HepG2 (cell line): ENCODE results near the gene CAMTA1.

Experiments
- CEBPB ChIP-seq: IDR thresholded peaks from 2 replicates; pipeline ENCODE4 v1.6.1; 2011; ENCODE audit warnings: low read depth, low read length, improper control_type of control experiment, borderline replicate concordance
- ETV5 ChIP-seq: IDR thresholded peaks from 2 replicates; pipeline ENCODE4 v1.6.1; 2018; ENCODE audit warnings: missing biosample characterization, missing genetic modification reagents, inconsistent platforms, borderline replicate concordance
- HDAC1 ChIP-seq: sonication (generic); formaldehyde crosslinking; IDR thresholded peaks from 2 replicates; pipeline ENCODE4 v1.5.1; 2020; ENCODE audit warnings: mild to moderate bottlenecking, missing genetic modification reagents
- SIN3A ChIP-seq: IDR thresholded peaks from 2 replicates; pipeline ENCODE4 v1.6.1; 2011; ENCODE audit warnings: low read depth, mild to moderate bottlenecking, control low read depth, low read length, borderline replicate concordance
- SMAD3 ChIP-seq: sonication (generic); formaldehyde crosslinking; IDR thresholded peaks from 2 replicates; pipeline ENCODE4 v1.4.0; 2020; ENCODE audit warnings: missing genetic modification reagents
- TRIM24 ChIP-seq: sonication (generic); formaldehyde crosslinking; IDR thresholded peaks from 2 replicates; pipeline ENCODE4 v1.8.0; 2022; ENCODE audit warnings: mild to moderate bottlenecking, missing genetic modification reagents
- ZFAT ChIP-seq: sonication (generic); formaldehyde crosslinking; conservative IDR thresholded peaks from 2 replicates; pipeline ENCODE4 v1.8.1; 2023; ENCODE audit warnings: missing genetic modification reagents, inconsistent platforms
- ZFP36 ChIP-seq: fragments of 150-350 bp; IDR thresholded peaks from 2 replicates; pipeline ENCODE4 v1.6.1; 2018; ENCODE audit warnings: borderline replicate concordance, low read length, low read depth; ENCODE audit not compliant: partially characterized antibody
- ZNF564 ChIP-seq: sonication (generic); formaldehyde crosslinking; IDR thresholded peaks from 2 replicates; pipeline ENCODE4 v1.8.1; 2023; ENCODE audit warnings: mild to moderate bottlenecking, missing genetic modification reagents
- ZNF777 ChIP-seq: sonication (generic); formaldehyde crosslinking; IDR thresholded peaks from 2 replicates; pipeline ENCODE4 v1.4.0; 2020; ENCODE audit warnings: missing genetic modification reagents
- TF ChIP-seq, protein P1 (sequence below): sonication (generic); formaldehyde crosslinking; IDR thresholded peaks from 2 replicates; pipeline ENCODE4 v1.4.0; 2020; ENCODE audit warnings: missing genetic modification reagents; ENCODE audit errors: not compliant biosample characterization
- TF ChIP-seq, protein P2 (sequence below): sonication (generic); formaldehyde crosslinking; conservative IDR thresholded peaks from 2 replicates; pipeline ENCODE4 v1.5.0; 2020; ENCODE audit warnings: missing genetic modification reagents

DNA sequence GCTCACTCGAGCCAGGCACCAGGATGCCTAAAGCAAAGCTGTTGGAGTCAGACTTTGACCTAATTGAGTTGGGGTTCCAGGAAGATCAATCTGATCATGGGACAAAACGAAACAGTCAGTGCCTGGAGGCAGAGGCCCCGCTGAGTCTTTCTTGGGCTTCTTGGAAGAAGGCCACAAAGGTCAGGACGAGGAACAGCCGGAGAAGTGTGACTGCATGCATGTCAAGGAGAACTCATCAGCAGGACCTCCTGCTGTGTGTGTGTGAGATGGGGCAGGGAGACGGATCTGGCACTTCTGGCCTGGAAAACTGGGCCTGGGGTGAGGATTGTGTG is 190.8 kb downstream of the CAMTA1 start:
- TF ChIP-seq ZNF564 (no peak), HDAC1 (no peak), ZNF777 (CRISPR knock-in tag) (no peak), TRIM24 (CRISPR knock-in tag) (no peak), ETV5 (CRISPR knock-in tag) (no peak), ZFP36 (no peak), SMAD3 (CRISPR knock-in tag) (no peak), ZFAT (no peak), SIN3A (no peak), CEBPB (no peak)
- TF ChIP-seq, protein P1, sequence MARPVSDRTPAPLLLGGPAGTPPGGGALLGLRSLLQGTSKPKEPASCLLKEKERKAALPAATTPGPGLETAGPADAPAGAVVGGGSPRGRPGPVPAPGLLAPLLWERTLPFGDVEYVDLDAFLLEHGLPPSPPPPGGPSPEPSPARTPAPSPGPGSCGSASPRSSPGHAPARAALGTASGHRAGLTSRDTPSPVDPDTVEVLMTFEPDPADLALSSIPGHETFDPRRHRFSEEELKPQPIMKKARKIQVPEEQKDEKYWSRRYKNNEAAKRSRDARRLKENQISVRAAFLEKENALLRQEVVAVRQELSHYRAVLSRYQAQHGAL: no peak
- TF ChIP-seq, protein P2, sequence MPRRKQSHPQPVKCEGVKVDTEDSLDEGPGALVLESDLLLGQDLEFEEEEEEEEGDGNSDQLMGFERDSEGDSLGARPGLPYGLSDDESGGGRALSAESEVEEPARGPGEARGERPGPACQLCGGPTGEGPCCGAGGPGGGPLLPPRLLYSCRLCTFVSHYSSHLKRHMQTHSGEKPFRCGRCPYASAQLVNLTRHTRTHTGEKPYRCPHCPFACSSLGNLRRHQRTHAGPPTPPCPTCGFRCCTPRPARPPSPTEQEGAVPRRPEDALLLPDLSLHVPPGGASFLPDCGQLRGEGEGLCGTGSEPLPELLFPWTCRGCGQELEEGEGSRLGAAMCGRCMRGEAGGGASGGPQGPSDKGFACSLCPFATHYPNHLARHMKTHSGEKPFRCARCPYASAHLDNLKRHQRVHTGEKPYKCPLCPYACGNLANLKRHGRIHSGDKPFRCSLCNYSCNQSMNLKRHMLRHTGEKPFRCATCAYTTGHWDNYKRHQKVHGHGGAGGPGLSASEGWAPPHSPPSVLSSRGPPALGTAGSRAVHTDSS (CRISPR knock-in tag): no peak
